ENCODE measurements around the gene GRIA4.

DNA sequence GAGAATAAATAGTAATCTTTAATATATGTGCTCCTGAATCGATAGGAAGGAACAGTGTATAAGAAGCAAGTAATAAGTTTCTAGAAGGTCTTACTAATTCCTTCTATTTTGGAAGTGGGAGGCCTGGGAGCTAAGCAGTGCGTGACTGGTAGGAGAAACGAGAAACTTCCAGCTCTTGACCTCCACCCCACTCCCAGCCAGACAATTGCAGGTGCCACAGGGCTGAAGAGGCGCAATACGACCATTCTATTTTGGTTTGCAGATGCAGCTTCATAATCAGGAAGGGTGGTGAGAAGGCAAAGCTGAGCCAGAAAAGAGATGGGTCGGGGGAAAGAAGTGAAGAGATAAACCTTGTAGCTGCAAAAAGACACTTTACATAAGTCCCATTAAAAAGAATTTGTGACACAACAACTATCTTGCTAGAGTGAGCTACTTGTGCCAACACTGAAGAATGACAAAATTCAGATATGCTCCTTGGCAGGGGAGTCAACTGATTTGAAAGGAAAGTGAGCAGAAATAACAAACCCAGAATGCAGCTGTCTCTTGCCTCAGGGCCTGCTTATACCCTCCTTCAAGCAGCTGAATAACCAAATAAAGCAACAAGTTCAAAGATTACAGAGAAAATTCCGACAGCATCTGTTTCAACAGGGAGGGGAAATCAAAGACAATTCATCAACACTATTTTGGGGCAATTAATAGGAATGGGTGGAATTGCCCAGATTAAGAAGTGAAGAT, 35.1 kb downstream of the GRIA4 start:
- TF ChIP-seq KLF8 (tag by site-specific recombination; IDR thresholded peaks at IDR 0.05) (no peak), YY1 (tag by site-specific recombination; IDR thresholded peaks at IDR 0.05) (no peak), ZNF174 (tag by site-specific recombination; IDR thresholded peaks at IDR 0.05) (no peak), ZEB2 (tag by site-specific recombination; IDR thresholded peaks at IDR 0.05) (no peak), SP2 (tag by site-specific recombination; IDR thresholded peaks at IDR 0.05) (no peak), ZNF561 (tag by site-specific recombination; IDR thresholded peaks at IDR 0.05; ENCODE audit: borderline replicate concordance) (no peak), ZNF114 (tag by site-specific recombination; IDR thresholded peaks at IDR 0.05) (no peak), SP7 (tag by site-specific recombination; IDR thresholded peaks at IDR 0.05) (no peak), ZNF677 (tag by site-specific recombination; IDR thresholded peaks at IDR 0.05) (no peak), TCF7L2 (IDR thresholded peaks at IDR 0.05; ENCODE audit: borderline replicate concordance, low read depth, low read length) (no peak), ZNF664 (tag by site-specific recombination; IDR thresholded peaks at IDR 0.05) (no peak), ZNF175 (tag by site-specific recombination; IDR thresholded peaks at IDR 0.05) (no peak), ZNF214 (tag by site-specific recombination; IDR thresholded peaks at IDR 0.05; ENCODE audit: borderline replicate concordance) (no peak)
- TF ChIP-seq, protein P1, sequence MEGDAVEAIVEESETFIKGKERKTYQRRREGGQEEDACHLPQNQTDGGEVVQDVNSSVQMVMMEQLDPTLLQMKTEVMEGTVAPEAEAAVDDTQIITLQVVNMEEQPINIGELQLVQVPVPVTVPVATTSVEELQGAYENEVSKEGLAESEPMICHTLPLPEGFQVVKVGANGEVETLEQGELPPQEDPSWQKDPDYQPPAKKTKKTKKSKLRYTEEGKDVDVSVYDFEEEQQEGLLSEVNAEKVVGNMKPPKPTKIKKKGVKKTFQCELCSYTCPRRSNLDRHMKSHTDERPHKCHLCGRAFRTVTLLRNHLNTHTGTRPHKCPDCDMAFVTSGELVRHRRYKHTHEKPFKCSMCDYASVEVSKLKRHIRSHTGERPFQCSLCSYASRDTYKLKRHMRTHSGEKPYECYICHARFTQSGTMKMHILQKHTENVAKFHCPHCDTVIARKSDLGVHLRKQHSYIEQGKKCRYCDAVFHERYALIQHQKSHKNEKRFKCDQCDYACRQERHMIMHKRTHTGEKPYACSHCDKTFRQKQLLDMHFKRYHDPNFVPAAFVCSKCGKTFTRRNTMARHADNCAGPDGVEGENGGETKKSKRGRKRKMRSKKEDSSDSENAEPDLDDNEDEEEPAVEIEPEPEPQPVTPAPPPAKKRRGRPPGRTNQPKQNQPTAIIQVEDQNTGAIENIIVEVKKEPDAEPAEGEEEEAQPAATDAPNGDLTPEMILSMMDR (tag by site-specific recombination; IDR thresholded peaks at IDR 0.05): no peak

Measured in HEK293 (cell line).